HG03520 (cell line): ENCODE measurements around the gene MGAT5B.

ENCODE experiments used
- ATAC-seq: cut with Tn5 transposase; IDR thresholded peaks from one replicate; pipeline ENCODE4 v1.9.1; 2021; ENCODE audit warnings: mild to moderate bottlenecking, moderate library complexity; ENCODE audit not compliant: unreplicated experiment

Gene MGAT5B

DNA sequence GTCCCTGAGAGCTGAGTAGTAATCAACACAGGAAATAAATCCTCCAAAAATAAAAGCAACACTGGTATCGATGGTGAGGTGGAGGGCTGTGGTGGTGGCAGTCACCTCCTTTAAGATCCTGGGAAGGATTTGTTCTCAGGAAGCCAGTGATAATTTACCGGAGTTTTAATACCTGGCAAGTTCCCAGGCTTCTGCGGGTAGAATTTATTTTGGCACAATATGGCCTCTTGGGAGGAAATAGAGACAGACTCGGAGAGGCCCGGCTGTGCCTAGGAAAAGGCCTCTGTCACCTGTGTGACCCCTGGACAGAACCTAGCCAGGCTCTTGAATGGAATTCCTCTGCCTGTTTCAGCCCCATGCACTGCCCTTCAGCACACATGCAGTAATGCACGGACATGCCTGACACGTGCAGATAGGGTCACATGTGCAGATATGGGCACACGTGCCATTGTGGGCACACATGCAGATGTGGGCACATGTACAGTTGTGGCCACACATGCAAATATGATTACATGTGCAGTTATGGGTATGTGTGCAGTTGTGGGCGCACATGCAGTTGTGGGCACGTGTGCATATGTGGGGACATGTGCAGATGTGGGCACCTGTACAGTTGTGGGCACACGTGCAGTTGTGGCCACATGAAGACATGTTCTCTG, 33.5 kb downstream of the MGAT5B start:
- ATAC-seq, result no peak

DNA sequence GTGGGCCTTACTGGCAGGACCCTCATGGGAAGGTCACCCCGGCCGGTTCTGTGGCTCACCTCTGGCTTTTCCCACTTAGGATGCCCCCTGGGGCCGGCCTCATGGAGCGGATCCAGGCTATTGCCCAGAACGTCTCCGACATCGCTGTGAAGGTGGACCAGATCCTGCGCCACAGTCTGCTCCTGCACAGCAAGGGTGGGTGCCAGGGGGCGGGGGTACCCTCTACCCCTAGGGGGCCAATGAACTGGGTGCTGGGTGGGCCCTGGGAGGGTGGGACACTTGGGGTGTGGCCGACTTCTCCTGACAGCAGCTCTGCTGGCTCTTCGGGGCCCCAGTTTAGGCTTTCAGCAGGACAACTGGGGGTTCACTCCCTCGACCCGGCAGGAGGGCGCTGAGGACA, 34.3 kb downstream of the MGAT5B start:
- no peak for ATAC-seq

DNA sequence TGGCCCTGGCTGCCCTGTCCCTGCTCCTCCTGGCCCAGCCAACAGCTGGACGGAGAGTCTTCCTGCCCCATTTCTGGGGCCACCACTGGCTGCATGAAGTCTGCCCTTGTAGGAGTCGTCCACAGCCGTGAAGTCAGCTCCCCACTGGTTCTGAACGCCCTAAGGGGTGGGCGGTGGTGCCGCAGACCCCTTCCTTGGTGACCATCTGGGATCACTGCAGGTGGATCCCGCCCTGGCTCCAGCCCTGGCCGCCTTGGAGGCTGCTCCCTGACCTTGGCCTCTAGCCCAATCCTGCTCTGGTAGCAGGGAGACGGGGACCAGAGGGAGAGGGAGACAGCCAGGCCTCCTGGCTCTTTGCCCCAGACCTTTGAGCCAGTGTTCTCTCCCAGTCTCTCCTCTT, 35.4 kb downstream of the MGAT5B start:
- no peak for ATAC-seq

- no peak for ATAC-seq
These were observed 35.9 kb downstream of the MGAT5B start for GRCh38 chr17:76904116-76904515.

DNA sequence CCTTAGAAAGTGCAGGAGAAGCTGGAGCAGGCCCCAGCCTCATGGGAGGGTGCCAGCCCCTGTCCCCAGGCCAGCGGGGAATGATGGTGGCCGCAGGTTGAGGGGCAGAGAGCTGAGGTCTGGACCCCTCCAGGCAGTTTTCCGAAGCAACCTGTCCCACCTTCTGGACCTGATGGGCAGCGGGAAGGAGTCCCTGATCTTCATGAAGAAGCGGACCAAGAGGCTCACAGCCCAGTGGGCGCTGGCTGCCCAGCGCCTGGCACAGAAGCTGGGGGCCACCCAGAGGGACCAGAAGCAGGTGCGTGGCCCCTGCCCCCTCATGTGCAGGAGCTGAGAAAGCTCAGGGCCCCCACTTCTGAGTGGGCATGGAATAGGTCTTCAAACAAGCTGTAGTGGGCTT, 36.8 kb downstream of the MGAT5B start:
- ATAC-seq, result no peak

- ATAC-seq, result no peak
These were observed 37.6 kb downstream of the MGAT5B start for GRCh38 chr17:76905836-76906235.

GRCh38 chr17:76906463-76906862, 38.3 kb downstream of the MGAT5B start:
- ATAC-seq, result no peak

GRCh38 chr17:76907352-76907751, 39.1 kb downstream of the MGAT5B start:
- ATAC-seq, result no peak

- no peak for ATAC-seq
These were observed 42.0 kb downstream of the MGAT5B start for GRCh38 chr17:76909971-76910760.

DNA sequence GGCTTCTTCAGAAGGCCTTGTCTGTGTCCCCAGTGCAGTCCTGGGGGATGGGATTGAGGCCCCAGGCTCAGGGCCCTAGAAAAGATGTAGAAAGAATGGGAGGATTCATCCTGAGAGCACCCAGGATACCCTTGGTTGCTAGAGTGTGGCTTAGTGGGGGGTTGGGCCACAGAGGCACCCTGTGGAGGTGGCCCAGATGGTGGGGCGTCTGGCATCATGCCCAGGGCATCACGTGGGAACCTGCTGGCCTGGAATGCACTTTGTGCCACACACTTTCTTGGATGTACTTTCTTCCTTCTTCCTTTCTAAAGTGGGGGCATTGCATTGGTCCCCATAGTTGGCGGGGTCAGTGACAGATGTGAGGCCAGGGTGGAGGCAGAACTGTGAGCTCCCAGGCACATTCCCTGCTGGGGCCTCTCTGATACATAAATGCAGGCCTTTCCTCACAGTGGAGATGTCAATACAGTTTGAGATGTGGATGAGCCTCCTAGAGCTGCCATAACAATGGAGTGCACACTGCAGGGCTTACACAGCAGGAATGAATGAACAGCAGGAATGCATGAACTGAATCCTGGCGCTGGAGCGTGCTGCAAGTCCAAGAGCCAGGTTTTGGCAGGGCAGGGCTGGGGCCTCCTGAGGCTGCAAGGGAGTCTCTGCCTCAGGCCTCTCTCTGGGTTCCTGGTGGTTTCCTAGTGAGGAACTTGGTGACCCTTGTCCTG, 43.3 kb downstream of the MGAT5B start:
- ATAC-seq, result no peak

GRCh38 chr17:76912421-76913164, 44.4 kb downstream of the MGAT5B start:
- no peak for ATAC-seq

DNA sequence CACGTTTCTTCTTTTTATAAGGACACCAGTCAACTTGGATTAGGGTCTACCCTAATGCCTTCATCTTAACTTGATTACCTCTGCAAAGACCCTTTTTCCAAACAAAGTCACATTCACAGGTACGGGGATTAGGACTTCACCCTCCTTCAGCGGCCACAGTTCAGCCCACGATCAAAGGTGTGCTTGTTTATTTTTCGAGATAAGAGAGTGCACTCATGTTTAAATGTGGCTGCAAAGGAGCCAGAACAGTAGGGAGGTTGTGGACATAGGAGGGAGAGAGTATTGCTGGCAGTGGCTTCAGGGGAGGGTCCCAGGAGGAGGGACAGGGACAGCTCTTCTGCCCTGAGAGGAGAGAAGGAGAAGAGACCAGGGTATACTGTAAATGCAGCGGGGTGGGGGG, 46.7 kb downstream of the MGAT5B start:
- ATAC-seq, result no peak

DNA sequence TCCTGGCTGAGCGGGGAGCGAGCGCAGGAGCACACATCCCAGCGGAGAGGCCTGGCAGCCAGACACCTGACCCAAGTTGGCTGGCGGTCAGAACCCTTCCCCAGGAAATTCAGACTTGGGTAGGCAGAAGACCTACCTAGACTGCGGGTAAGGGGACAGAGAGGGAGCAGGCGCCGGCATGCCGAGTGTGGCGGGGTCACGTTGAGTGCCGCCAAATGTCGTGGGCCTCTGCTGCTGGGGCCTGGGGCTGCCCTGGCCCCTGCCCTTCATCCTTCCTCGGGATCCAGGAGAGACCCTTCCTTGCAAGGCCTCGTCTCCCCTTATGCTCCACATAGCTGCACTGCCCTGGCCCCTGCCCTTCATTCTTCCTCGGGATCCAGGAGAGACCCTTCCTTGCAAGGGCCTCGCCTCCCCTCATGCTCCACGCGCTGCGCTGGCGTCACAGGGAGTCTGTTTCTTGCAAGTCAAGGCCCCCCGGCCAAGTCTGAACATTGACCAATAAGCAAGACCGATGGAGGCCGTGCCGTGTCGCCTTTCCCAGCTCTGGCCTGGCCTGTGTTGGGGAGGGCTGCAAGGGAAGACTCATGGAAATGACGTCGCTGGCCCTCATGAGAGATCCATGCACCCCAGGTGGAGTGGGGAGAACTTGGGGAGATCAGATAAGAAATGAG, 47.8 kb downstream of the MGAT5B start:
- no peak for ATAC-seq

DNA sequence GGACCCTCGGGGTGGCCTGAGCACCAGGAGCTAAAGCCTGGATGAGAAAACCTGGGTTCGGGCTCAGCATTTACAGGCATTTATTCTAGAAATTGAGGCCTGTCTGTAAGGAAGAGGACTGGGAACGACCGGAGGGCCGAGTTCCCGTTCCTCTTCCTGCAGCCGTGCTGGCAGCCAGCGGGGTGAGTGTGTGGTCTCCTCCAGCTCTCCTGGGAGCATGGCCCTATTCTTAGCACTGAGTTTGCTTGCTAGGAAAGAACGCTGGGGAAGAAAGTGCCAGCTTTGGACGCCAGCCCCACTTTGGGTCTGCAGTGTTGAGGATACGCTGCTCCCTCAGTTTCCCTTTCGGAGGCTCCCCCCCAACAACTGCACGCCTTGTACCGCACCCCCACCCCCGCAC, 49.6 kb downstream of the MGAT5B start:
- ATAC-seq, result no peak

DNA sequence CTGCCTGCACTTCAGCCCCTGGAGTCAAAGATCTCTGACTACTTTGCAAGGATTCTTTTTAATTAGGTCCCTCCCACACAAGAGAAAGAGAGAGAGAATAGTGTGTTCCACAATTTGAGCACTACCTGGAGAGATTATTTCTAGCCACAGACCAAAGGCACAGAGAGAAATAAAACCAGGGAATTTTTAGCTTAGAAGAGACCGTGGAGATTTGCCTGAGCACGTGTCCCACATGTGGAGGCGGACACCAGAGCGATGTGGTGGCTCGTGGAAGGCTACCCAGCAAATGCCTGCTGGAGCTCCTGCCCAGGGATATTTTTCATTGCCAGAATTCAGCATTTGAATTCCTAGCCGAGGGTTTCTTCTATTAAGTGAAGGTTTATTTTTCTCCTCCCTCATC, 50.6 kb downstream of the MGAT5B start:
- ATAC-seq, result no peak

- ATAC-seq, result no peak
These were observed 52.3 kb downstream of the MGAT5B start for GRCh38 chr17:76920364-76921139.

DNA sequence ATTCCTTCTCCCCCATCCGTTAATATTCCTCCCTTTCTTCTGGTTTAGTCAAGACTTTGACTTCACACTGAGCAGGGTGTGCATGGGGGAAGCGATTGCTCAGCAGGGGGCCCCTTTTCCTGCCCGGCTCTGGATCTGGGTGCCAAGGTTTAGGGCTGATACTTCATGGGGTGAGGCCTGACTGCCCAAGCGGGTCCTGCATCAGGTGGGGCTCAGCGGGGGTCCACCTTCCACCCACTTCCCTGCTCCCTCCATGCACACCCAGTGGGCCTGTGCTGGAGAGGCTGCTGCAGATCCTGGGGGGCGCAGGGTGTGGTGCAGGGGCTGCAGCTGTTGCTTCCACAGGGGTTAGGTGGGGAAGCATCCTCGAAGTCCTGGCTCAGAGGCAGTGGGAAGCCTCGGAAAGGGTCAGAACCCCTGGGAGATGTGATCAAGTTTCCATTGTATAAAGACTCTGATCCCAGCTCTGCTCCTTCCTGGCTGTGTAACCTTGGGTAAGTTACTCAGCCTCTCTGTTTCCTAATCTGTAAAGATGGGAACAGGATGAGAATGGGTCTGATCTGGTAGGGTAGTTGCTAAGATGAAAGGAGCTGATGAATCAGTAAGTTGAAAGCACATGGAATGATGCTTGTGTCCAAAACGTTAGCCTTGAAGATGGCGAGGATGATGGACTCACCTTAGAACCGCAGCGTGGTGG, 53.3 kb downstream of the MGAT5B start:
- no peak for ATAC-seq

- ATAC-seq, result no peak
These were observed 53.9 kb downstream of the MGAT5B start for GRCh38 chr17:76922084-76922483.

DNA sequence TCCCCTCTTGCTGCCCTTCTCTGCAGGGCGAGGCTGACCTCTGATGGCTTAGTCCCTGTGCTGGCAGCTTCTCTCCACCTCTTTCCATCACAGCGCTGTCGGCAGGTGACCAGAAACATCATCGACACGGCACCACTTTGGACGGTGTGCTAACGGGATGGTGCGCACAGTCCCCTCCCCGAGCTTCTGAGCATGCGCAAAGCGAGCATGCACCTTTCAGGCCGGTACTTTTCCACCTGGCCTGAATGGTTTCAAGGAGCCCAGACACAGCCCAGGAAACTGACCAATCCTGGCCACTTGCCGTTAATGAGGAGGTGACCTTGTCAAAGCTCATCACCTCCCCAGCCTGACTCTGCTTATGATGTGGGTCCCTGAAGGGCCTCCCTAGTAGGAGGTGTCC, 54.8 kb downstream of the MGAT5B start:
- no peak for ATAC-seq
